Measurements from ENCODE around the gene IKZF3. TPM values are rescaled to one million over a fixed set of nuclear protein-coding genes. Genes with fewer than 3 reads are reported as not detected.
"Not testable (repeated sequence)": the region's sequence is repeated elsewhere in the genome, so short reads cannot be mapped to it uniquely, and the experiment has no call there.

Gene IKZF3
- total RNA-seq, 1 donor from 2014 or later: not detected

- H3K4me3 Mint-ChIP-seq (ENCODE audit: low read depth): no peak overlapping the region
- no peak for DNase-seq (ENCODE audit: low spot score, unreplicated experiment)
- H3K36me3 Mint-ChIP-seq (ENCODE audit: insufficient read depth): no peaks in the 10 kb centered on the region
- H3K27ac Mint-ChIP-seq: no peak overlapping the region
- no peaks in the 10 kb centered on the region for H3K9me3 Mint-ChIP-seq (ENCODE audit: low read depth)
- H3K4me1 Mint-ChIP-seq (ENCODE audit: low read depth): no peaks in the 10 kb centered on the region
- TF ChIP-seq, protein P1, sequence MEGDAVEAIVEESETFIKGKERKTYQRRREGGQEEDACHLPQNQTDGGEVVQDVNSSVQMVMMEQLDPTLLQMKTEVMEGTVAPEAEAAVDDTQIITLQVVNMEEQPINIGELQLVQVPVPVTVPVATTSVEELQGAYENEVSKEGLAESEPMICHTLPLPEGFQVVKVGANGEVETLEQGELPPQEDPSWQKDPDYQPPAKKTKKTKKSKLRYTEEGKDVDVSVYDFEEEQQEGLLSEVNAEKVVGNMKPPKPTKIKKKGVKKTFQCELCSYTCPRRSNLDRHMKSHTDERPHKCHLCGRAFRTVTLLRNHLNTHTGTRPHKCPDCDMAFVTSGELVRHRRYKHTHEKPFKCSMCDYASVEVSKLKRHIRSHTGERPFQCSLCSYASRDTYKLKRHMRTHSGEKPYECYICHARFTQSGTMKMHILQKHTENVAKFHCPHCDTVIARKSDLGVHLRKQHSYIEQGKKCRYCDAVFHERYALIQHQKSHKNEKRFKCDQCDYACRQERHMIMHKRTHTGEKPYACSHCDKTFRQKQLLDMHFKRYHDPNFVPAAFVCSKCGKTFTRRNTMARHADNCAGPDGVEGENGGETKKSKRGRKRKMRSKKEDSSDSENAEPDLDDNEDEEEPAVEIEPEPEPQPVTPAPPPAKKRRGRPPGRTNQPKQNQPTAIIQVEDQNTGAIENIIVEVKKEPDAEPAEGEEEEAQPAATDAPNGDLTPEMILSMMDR (IDR thresholded peaks at IDR 0.05; ENCODE audit: unreplicated experiment): no peak
- H3K27me3 Mint-ChIP-seq: peaks cover 21% of the 10 kb centered on the region
These were observed 9.2 kb downstream of the IKZF3 start for GRCh38 chr17:39854909-39855308.

DNA sequence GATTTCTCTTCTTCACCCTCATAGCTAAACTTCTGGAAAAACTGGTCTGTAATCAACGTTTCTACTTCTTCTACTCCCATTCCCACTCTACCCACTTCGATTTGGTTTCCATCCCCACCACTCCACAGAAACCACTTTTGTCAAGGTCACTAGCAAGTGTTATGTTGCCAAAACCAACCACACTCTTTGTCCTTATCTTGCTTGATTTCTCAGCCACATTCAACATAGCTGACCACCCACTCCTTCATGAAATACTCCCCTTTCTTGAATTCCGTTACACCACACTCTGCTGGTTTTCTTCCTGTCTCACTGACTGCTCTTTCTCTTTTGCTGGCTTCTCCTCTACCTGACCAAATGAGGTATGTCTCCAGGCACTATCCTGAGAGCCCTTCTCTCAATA is 11.9 kb downstream of the IKZF3 start:
- TF ChIP-seq, protein P1 (IDR thresholded peaks at IDR 0.05; ENCODE audit: unreplicated experiment): no peak
- Mint-ChIP-seq H3K36me3 (ENCODE audit: insufficient read depth) (no peaks in the 10 kb centered on the region), H3K27ac (no peak overlapping the region), H3K27me3 (peaks cover 21% of the 10 kb centered on the region), H3K4me3 (ENCODE audit: low read depth) (no peak overlapping the region), H3K4me1 (ENCODE audit: low read depth) (peaks cover 7% of the 10 kb centered on the region), H3K9me3 (ENCODE audit: low read depth) (no peaks in the 10 kb centered on the region)
- DNase-seq (ENCODE audit: low spot score, unreplicated experiment): no peak

GRCh38 chr17:39850186-39850585 is 13.9 kb downstream of the IKZF3 start:
- H3K4me1 Mint-ChIP-seq (ENCODE audit: low read depth); H3K9me3 Mint-ChIP-seq (ENCODE audit: low read depth); H3K36me3 Mint-ChIP-seq (ENCODE audit: insufficient read depth); DNase-seq (ENCODE audit: low spot score, unreplicated experiment); H3K4me3 Mint-ChIP-seq (ENCODE audit: low read depth); H3K27ac Mint-ChIP-seq: not testable (repeated sequence)
- H3K27me3 Mint-ChIP-seq: peaks cover 23% of the 10 kb centered on the region

DNA sequence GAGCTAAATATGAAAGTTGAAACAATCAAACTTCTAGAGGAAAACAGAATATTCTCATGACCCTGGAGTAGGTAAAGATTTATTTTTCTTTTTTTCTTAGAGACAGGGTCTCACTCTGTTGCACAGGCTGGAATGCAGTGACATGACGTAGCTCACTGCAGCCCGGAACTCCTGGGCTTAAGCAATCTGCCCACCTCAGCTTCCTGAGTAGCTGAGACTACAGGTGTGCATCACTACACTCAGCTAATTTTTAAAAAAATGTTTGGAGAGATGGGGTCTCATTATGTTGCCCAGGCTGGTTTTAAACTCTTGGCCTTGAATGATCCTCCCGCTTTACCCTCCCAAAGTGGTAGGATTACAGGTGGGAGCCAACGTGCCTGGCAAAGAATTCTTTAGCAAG is 15.5 kb downstream of the IKZF3 start:
- H3K27ac Mint-ChIP-seq: no peak overlapping the region
- no peak for DNase-seq (ENCODE audit: low spot score, unreplicated experiment)
- no peaks in the 10 kb centered on the region for H3K9me3 Mint-ChIP-seq (ENCODE audit: low read depth)
- no peak overlapping the region for H3K4me3 Mint-ChIP-seq (ENCODE audit: low read depth)
- no peaks in the 10 kb centered on the region for H3K36me3 Mint-ChIP-seq (ENCODE audit: insufficient read depth)
- TF ChIP-seq, protein P1 (IDR thresholded peaks at IDR 0.05; ENCODE audit: unreplicated experiment): no peak
- peaks cover 7% of the 10 kb centered on the region for H3K4me1 Mint-ChIP-seq (ENCODE audit: low read depth)
- peaks cover 11% of the 10 kb centered on the region for H3K27me3 Mint-ChIP-seq

DNA sequence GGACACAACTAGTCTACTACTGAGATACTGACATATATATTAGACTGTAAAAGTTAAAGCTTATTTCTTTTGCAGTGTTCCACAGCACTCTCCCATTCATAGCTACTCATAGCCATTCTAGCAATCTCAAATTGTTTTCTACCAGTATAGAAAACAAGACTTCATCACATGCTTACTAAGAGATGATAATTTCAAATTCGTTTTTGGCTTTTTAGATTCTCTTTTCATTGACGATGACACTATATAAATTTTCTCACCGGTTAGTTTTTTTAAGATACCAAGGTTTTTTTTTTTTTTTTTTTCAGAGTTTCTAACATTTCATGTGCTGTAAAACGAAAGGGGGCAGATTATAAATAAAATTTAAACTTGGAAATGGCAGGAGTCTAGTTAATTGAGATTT is 17.9 kb downstream of the IKZF3 start:
- Mint-ChIP-seq H3K9me3 (ENCODE audit: low read depth) (no peaks in the 10 kb centered on the region), H3K4me1 (ENCODE audit: low read depth) (peaks cover 7% of the 10 kb centered on the region), H3K27me3 (peaks cover 16% of the 10 kb centered on the region), H3K4me3 (ENCODE audit: low read depth) (no peak overlapping the region), H3K36me3 (ENCODE audit: insufficient read depth) (no peaks in the 10 kb centered on the region), H3K27ac (no peak overlapping the region)
- TF ChIP-seq, protein P1 (IDR thresholded peaks at IDR 0.05; ENCODE audit: unreplicated experiment): no peak
- DNase-seq (ENCODE audit: low spot score, unreplicated experiment): no peak

DNA sequence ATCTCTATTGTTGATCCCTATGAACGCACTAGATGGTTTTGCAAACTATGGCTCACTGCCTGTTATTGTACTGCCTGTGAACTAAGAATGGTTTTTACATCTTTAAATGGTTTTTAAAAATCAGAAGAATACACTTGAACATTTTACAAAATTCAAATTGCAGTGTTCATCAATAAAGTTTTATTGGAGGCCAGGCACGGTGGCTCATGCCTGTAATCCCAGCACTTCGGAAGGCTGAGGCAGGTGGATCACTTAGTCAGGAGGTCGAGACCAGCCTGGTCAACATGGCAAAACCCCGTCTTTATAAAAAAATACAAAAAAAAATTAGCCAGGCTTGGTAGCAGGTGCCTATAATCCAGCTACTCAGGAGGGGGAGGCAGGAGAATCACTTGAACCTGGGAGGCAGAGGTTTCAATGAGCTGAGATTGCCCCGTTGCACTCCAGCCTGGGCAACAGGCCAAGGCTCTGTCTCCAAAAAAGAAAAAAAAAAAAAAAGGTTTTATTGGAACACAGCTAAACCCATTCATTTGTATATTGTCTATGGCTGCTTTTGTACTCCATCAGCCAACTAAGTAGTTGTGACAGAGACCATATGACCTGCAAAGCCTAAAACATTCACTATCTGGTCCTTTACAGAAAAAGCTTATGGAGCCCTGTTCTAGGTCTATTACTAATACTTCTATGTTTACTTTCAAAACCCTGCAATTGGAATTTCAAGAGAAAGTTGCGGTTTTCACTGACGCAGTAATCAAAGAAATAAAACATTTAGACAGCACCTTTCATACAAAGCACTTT is 18.9 kb downstream of the IKZF3 start:
- no peak overlapping the region for H3K27ac Mint-ChIP-seq
- H3K9me3 Mint-ChIP-seq (ENCODE audit: low read depth): no peaks in the 10 kb centered on the region
- H3K4me1 Mint-ChIP-seq (ENCODE audit: low read depth): peaks cover 7% of the 10 kb centered on the region
- no peaks in the 10 kb centered on the region for H3K36me3 Mint-ChIP-seq (ENCODE audit: insufficient read depth)
- no peak overlapping the region for H3K4me3 Mint-ChIP-seq (ENCODE audit: low read depth)
- peaks cover 21% of the 10 kb centered on the region for H3K27me3 Mint-ChIP-seq
- TF ChIP-seq, protein P1 (IDR thresholded peaks at IDR 0.05; ENCODE audit: unreplicated experiment): no peak
- DNase-seq (ENCODE audit: low spot score, unreplicated experiment): no peak

Measured in progenitor cell of endocrine pancreas (in vitro differentiated cells).